Measurements from ENCODE around the gene GDPD4. TPM values are rescaled to one million over a fixed set of nuclear protein-coding genes. Genes with fewer than 3 reads are reported as not detected.

The GDPD4 gene
- total RNA-seq, 1 donor: 0.43 TPM

DNA sequence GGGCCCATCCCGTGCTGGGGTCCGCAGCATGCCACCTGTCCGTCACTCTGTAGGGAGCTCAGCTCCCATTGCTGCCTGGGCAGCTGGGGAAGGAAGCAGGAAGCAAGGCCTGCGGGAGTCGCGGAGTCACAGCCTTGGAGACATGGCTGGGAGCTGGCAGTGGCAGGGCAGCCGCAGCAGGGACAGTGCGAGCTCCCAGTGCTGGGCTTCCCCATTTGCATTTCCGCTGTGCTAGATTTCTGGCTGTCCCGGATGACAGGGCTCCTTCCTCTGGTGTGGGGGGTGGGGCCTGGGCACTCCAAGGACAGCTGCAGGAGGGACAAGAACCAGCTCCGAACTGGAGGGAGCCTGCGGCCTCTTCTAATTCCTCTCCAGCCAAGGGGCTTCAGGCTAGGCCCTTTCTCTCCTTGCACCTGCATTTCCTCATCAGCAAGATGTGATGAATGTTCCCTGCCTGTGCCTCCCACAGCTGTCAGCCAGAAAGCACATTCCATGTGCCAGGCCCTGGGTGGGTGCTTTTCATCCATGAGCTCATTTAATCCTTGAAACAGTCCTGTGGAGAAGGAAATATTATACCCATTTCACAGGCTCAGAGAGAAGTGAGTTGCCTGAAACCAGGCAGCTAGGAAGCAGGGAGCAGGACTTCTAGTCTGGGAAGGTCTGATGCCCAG lies 125.5 kb downstream of the GDPD4 start:
- H3K4me3 ChIP-seq (ENCODE audit: low read depth, low read length): no peak overlapping the region
- DNase-seq (ENCODE audit: low read depth): no peak
- TF ChIP-seq, protein P1, sequence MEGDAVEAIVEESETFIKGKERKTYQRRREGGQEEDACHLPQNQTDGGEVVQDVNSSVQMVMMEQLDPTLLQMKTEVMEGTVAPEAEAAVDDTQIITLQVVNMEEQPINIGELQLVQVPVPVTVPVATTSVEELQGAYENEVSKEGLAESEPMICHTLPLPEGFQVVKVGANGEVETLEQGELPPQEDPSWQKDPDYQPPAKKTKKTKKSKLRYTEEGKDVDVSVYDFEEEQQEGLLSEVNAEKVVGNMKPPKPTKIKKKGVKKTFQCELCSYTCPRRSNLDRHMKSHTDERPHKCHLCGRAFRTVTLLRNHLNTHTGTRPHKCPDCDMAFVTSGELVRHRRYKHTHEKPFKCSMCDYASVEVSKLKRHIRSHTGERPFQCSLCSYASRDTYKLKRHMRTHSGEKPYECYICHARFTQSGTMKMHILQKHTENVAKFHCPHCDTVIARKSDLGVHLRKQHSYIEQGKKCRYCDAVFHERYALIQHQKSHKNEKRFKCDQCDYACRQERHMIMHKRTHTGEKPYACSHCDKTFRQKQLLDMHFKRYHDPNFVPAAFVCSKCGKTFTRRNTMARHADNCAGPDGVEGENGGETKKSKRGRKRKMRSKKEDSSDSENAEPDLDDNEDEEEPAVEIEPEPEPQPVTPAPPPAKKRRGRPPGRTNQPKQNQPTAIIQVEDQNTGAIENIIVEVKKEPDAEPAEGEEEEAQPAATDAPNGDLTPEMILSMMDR (IDR thresholded peaks at IDR 0.05; ENCODE audit: insufficient read depth, low read depth, low read length): no peak

DNA sequence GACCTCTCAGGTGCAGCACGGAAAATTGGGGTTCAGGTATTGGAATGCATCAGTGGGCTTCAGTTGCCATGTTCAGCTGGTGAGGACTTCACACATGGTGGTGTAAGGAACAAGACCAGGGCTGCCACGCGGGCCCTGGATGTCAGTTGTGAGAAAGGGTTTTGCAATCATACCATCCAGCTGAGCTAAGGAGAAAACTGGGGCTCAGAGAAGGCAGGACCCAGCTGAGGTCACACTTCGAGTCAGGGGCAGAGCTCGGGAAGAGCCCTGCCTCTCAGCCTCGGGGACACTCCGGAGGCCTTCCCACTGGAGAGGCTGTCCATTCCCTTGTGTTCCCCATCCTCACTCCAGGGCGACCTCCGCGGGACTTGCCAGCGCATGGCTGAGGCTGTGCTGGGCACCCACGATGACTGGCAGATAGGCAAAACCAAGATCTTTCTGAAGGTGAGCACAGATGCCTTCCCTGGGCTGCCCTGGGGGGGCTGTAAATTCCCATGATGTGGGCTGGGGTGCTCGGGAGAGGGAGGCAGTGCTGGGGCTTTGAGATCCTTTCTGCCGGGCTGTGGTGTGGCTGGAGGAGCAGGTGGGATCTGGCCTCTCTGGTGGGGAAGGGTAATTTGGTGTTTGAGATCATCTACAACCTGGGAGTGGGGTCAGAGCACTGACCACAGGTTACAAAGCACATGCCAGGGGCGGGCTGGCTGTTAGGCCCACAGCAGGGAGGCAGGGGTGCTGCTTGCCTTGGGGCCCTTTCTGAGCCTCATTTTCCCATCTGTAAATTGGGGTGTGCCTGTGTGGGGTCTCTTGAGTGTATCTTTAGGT lies 126.3 kb downstream of the GDPD4 start:
- no peak overlapping the region for H3K4me3 ChIP-seq (ENCODE audit: low read depth, low read length)
- no peak for DNase-seq (ENCODE audit: low read depth)
- TF ChIP-seq, protein P1 (IDR thresholded peaks at IDR 0.05; ENCODE audit: insufficient read depth, low read depth, low read length): no peak

DNA sequence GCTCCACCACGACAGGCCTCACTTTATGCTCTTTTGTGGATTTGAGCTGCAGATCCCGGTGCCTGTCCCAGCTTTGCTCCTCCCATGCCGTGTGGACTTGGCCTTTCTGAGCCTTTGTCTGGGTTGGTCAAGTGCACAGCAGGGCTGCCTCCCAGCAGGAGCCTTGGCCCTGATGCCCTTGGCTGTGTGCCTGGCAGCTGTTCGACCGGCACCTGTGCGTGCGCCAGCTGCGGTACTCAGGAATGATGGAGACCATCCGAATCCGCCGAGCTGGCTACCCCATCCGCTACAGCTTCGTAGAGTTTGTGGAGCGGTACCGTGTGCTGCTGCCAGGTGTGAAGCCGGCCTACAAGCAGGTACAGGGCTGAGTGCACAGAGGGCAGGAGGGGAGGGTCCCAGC lies 126.9 kb downstream of the GDPD4 start:
- H3K4me3 ChIP-seq (ENCODE audit: low read depth, low read length): no peak overlapping the region
- TF ChIP-seq, protein P1 (IDR thresholded peaks at IDR 0.05; ENCODE audit: insufficient read depth, low read depth, low read length): no peak
- no peak for DNase-seq (ENCODE audit: low read depth)

DNA sequence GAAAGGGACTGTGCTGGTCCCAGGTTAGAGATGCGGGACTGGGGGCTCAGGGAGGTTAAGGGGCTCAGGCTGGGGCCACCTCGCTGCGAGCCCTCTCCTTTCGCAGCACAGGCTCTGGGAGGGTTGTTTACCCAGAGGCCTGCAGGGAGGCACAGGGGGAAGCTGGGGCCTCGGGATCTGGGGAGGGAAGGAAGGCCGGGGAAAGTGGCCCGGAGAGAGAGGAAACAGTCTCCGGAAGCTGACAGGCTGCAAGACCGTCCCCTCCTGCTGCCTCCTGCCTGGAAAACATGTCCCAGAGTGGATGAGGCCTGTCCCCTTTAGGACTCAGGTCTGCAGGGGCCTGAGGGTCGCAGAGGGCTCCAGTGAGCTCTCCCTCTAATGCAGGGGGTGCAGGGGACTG lies 128.0 kb downstream of the GDPD4 start:
- TF ChIP-seq, protein P1 (IDR thresholded peaks at IDR 0.05; ENCODE audit: insufficient read depth, low read depth, low read length): no peak
- no peak overlapping the region for H3K4me3 ChIP-seq (ENCODE audit: low read depth, low read length)
- no peak for DNase-seq (ENCODE audit: low read depth)

DNA sequence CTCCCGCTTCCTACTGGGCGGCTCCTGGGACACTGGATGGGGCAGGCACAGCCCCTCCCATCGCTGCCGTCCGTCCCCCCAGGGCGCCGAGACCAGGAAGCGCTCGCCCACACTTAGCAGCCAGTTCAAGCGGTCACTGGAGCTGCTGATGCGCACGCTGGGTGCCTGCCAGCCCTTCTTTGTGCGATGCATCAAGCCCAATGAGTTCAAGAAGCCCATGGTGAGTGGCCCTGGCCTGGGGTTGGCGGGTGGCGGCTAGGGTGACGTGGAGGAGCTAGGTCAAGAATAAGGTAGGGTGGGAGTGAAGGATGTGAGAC lies 128.9 kb downstream of the GDPD4 start:
- TF ChIP-seq, protein P1 (IDR thresholded peaks at IDR 0.05; ENCODE audit: insufficient read depth, low read depth, low read length): no peak
- no peak for DNase-seq (ENCODE audit: low read depth)
- H3K4me3 ChIP-seq (ENCODE audit: low read depth, low read length): no peak overlapping the region

DNA sequence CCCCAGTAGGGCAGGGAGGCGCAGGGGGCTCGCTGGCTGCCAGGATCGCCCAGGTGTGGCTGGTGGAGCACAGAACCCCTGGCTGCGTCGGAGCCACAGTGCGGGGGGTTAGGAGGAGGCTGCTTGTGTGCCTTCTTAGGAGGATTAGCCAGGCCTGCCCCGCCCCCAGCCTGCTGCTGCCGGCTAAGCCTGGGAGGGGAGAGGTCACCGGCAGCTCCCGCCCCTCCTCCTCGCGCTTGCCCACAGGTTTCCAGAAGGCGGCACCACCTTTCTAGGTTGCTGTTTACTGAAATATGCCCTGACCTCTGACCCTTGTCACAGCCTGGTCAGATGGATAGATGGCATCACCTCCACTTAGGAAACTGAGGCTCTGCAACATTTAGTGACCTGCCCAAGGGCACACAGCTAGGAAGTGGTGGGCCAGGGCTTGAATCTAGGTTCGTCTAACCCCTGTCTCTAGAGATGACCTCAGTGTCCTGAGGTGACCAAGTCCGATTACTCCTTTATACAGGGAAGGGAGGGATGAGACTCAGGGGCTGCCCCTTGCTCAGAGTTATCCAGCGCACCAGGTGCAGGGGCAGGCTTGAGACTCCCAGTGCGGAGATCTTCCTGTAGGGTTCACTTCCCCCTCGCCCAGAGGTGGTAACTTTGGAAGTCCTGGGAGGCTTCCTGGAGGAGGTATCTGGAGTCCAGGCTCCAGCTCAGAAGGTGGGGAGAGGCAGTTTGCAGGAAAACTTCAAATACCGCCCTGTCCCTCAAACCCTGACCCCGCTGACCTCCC lies 129.4 kb downstream of the GDPD4 start:
- DNase-seq (ENCODE audit: low read depth): no peak
- TF ChIP-seq, protein P1 (IDR thresholded peaks at IDR 0.05; ENCODE audit: insufficient read depth, low read depth, low read length): no peak
- H3K4me3 ChIP-seq (ENCODE audit: low read depth, low read length): no peak overlapping the region

All from fibroblast of villous mesenchyme (primary cell).